Neural progenitor cell (in vitro differentiated cells): ENCODE data around the gene MAN1A1. TPM values are rescaled to one million over a fixed set of nuclear protein-coding genes. Genes with fewer than 3 reads are reported as not detected.

ENCODE experiments used
- DNase-seq: peaks from one replicate; pipeline ENCODE4 v3.0.0-alpha.2; 2016; ENCODE audit warnings: low spot score
- H2AFZ ChIP-seq: fragments of 200-600 bp; sonication (generic); replicated peaks from 2 replicates; pipeline ENCODE4 v1.6.1; 2016; ENCODE audit warnings: antibody characterized with exemption
- H3F3A ChIP-seq: fragments of 200-600 bp; sonication (generic); 2 replicates; pipeline ENCODE4 v1.6.1; 2016; ENCODE audit warnings: antibody characterized with exemption, low read depth
- H3K27ac ChIP-seq: fragments of 200-600 bp; sonication (generic); 2 replicates; pipeline ENCODE4 v1.5.1; 2016; ENCODE audit warnings: mild to moderate bottlenecking
- H3K27me3 ChIP-seq: fragments of 200-600 bp; sonication (generic); 2 replicates; pipeline ENCODE4 v1.6.1; 2016; ENCODE audit warnings: mild to moderate bottlenecking, moderate library complexity
- H3K36me3 ChIP-seq: fragments of 200-600 bp; sonication (generic); 2 replicates; pipeline ENCODE4 v1.5.1; 2016
- H3K4me1 ChIP-seq: fragments of 200-600 bp; sonication (generic); 2 replicates; pipeline ENCODE4 v1.6.1; 2016; ENCODE audit warnings: mixed run types
- H3K4me2 ChIP-seq: fragments of 200-600 bp; sonication (generic); 2 replicates; pipeline ENCODE4 v1.6.1; 2016
- H3K4me3 ChIP-seq: fragments of 200-600 bp; sonication (generic); 2 replicates; pipeline ENCODE4 v1.5.1; 2016
- H3K79me2 ChIP-seq: fragments of 200-600 bp; sonication (generic); 2 replicates; pipeline ENCODE4 v1.6.1; 2016; ENCODE audit warnings: low read depth
- H3K9ac ChIP-seq: fragments of 200-600 bp; sonication (generic); 2 replicates; pipeline ENCODE4 v1.6.1; 2016
- H3K9me3 ChIP-seq: fragments of 200-600 bp; sonication (generic); 2 replicates; pipeline ENCODE4 v1.5.1; 2016; ENCODE audit warnings: low read depth
- H4K20me1 ChIP-seq: fragments of 200-600 bp; sonication (generic); 2 replicates; pipeline ENCODE4 v1.6.1; 2016; ENCODE audit warnings: low read depth
- H3K27ac Mint-ChIP-seq: 3 replicates; pipeline ENCODE4 v1.8.0; 2021; ENCODE audit warnings: mixed read lengths
- H3K27me3 Mint-ChIP-seq: 2 replicates; pipeline ENCODE4 v1.8.0; 2022; ENCODE audit warnings: low read depth, mild to moderate bottlenecking, inconsistent platforms, moderate library complexity, mixed read lengths; ENCODE audit not compliant: insufficient read depth
- H3K36me3 Mint-ChIP-seq: 3 replicates; pipeline ENCODE4 v1.8.0; 2021; ENCODE audit warnings: mixed read lengths
- H3K4me1 Mint-ChIP-seq: 3 replicates; pipeline ENCODE4 v1.8.0; 2021; ENCODE audit warnings: mixed read lengths
- H3K4me3 Mint-ChIP-seq: 3 replicates; pipeline ENCODE4 v1.8.0; 2021; ENCODE audit warnings: mild to moderate bottlenecking, moderate library complexity, mixed read lengths
- H3K9me3 Mint-ChIP-seq: 3 replicates; pipeline ENCODE4 v1.8.0; 2020; ENCODE audit warnings: mixed read lengths
- CTCF ChIP-seq: fragments of 200-600 bp; sonication (generic); IDR thresholded peaks from 2 replicates; pipeline ENCODE4 v1.5.1; 2017; ENCODE audit warnings: antibody characterized with exemption, mild to moderate bottlenecking
- EZH2 ChIP-seq: fragments of 200-600 bp; sonication (generic); IDR thresholded peaks from 2 replicates; pipeline ENCODE4 v1.6.1; 2017; ENCODE audit warnings: antibody characterized with exemption, mild to moderate bottlenecking, moderate library complexity
- EZH2phosphoT487 ChIP-seq: fragments of 200-600 bp; sonication (generic); IDR thresholded peaks from 2 replicates; pipeline ENCODE4 v1.6.1; 2017; ENCODE audit warnings: antibody characterized with exemption
- total RNA-seq: library from RNA; depleted of rRNA; stranded (reverse); fragments of >200 nt; gene quantifications from 2 replicates; pipeline ENCODE4 v1.2.3, GENCODE V29; 2015; ENCODE audit warnings: low replicate concordance

MAN1A1 gene
- total RNA-seq, 1 donor from 2014 or later = 5.2 TPM

GRCh38 chr6:119310486-119311036 lies 39.0 kb downstream of the MAN1A1 start:
- no peak overlapping the region for H3K9ac ChIP-seq
- H3K4me2 ChIP-seq = no peak overlapping the region
- H4K20me1 ChIP-seq = no peaks in the 10 kb centered on the region
- H3K36me3 ChIP-seq = no peaks in the 10 kb centered on the region
- Mint-ChIP-seq H3K27me3 (no peaks in the 10 kb centered on the region), H3K9me3 (no peaks in the 10 kb centered on the region), H3K4me1 (peaks cover 6% of the 10 kb centered on the region), H3K27ac (no peak overlapping the region), H3K36me3 (no peaks in the 10 kb centered on the region), H3K4me3 (no peak overlapping the region)
- no peak for TF ChIP-seq EZH2
- TF ChIP-seq EZH2phosphoT487 = no peak
- TF ChIP-seq CTCF = no peak
- no peak for DNase-seq
- H3K4me1 ChIP-seq = peaks cover 37% of the 10 kb centered on the region
- H3K27me3 ChIP-seq = no peaks in the 10 kb centered on the region
- no peak overlapping the region for H3K4me3 ChIP-seq
- no peaks in the 10 kb centered on the region for H3K79me2 ChIP-seq
- no peak overlapping the region for H3K27ac ChIP-seq
- H2AFZ ChIP-seq = no peak overlapping the region
- H3K9me3 ChIP-seq = no peaks in the 10 kb centered on the region
- H3F3A ChIP-seq = no peaks in the 10 kb centered on the region

GRCh38 chr6:119308991-119309657 lies 40.4 kb downstream of the MAN1A1 start:
- Histone ChIP-seq H3K4me3 (no peak overlapping the region), H4K20me1 (no peaks in the 10 kb centered on the region), H3K9me3 (no peaks in the 10 kb centered on the region), H3K4me2 (peak overlapping the region; percentile 11), H3K27ac (no peak overlapping the region), H3K36me3 (no peaks in the 10 kb centered on the region), H3K9ac (no peak overlapping the region), H3F3A (no peaks in the 10 kb centered on the region), H3K79me2 (no peaks in the 10 kb centered on the region), H3K27me3 (no peaks in the 10 kb centered on the region), H2AFZ (no peak overlapping the region), H3K4me1 (peaks cover 37% of the 10 kb centered on the region)
- Mint-ChIP-seq H3K9me3 (no peaks in the 10 kb centered on the region), H3K36me3 (no peaks in the 10 kb centered on the region), H3K27me3 (no peaks in the 10 kb centered on the region), H3K4me1 (peaks cover 6% of the 10 kb centered on the region), H3K27ac (no peak overlapping the region), H3K4me3 (no peak overlapping the region)
- TF ChIP-seq EZH2 = no peak
- TF ChIP-seq EZH2phosphoT487 = no peak
- TF ChIP-seq CTCF = no peak
- no peak for DNase-seq

- Histone ChIP-seq H3F3A (no peaks in the 10 kb centered on the region), H3K4me2 (no peak overlapping the region), H3K9ac (no peak overlapping the region), H3K79me2 (no peaks in the 10 kb centered on the region), H3K4me3 (no peak overlapping the region), H3K36me3 (no peaks in the 10 kb centered on the region), H4K20me1 (no peaks in the 10 kb centered on the region), H3K27me3 (no peaks in the 10 kb centered on the region), H2AFZ (no peak overlapping the region), H3K27ac (no peak overlapping the region), H3K9me3 (no peaks in the 10 kb centered on the region), H3K4me1 (peaks cover 37% of the 10 kb centered on the region)
- Mint-ChIP-seq H3K27ac (no peak overlapping the region), H3K4me3 (no peak overlapping the region), H3K36me3 (no peaks in the 10 kb centered on the region), H3K9me3 (no peaks in the 10 kb centered on the region), H3K4me1 (peaks cover 13% of the 10 kb centered on the region), H3K27me3 (no peaks in the 10 kb centered on the region)
- no peak for TF ChIP-seq EZH2
- no peak for TF ChIP-seq CTCF
- DNase-seq = no peak
These were observed 41.5 kb downstream of the MAN1A1 start for GRCh38 chr6:119308048-119308570.
